K562 (cell line): ENCODE data around the gene C16orf74. TPM values are rescaled to one million over a fixed set of nuclear protein-coding genes. Genes with fewer than 3 reads are reported as not detected.

Experiments
- CBX5 ChIP-seq: IDR thresholded peaks from 2 replicates; pipeline ENCODE4 v1.6.1; 2014; ENCODE audit warnings: low read depth, borderline replicate concordance
- EHMT2 ChIP-seq: fragments of 450-650 bp; IDR thresholded peaks from 2 replicates; pipeline ENCODE4 v1.6.1; 2018; ENCODE audit warnings: antibody characterized with exemption
- ERF ChIP-seq: fragments of 450-650 bp; formaldehyde crosslinking; IDR thresholded peaks from 2 replicates; pipeline ENCODE4 v1.4.0; 2020; ENCODE audit warnings: mild to moderate bottlenecking, mixed read lengths
- FOXA3 ChIP-seq, 2 experiments: fragments of 450-650 bp in 1 of 2; sonication (generic) in 1 of 2; formaldehyde crosslinking; IDR thresholded peaks in 1 of 2; conservative IDR thresholded peaks in 1 of 2; 2 replicates each; pipeline versions ENCODE4 v1.4.0 to v1.8.0; 2020 to 2022; ENCODE audit warnings: mild to moderate bottlenecking in 2 of 2, missing genetic modification reagents in 1 of 2
- FOXO4 ChIP-seq: fragments of 450-650 bp; formaldehyde crosslinking; IDR thresholded peaks from 2 replicates; pipeline ENCODE4 v1.4.0; 2020; ENCODE audit warnings: mild to moderate bottlenecking, moderate library complexity
- KAT7 ChIP-seq: sonication (generic); formaldehyde crosslinking; IDR thresholded peaks from 2 replicates; pipeline ENCODE4 v1.8.0; 2022; ENCODE audit warnings: missing genetic modification reagents, mild to moderate bottlenecking, borderline replicate concordance
- RB1 ChIP-seq: fragments of 450-650 bp; IDR thresholded peaks from 2 replicates; pipeline ENCODE4 v1.6.1; 2017; ENCODE audit warnings: low read depth, mild to moderate bottlenecking
- RBFOX2 ChIP-seq: fragments of 200-400 bp; formaldehyde crosslinking; IDR thresholded peaks from 2 replicates; pipeline ENCODE4 v1.6.1; 2017; ENCODE audit warnings: low read depth, mild to moderate bottlenecking, low read length, moderate library complexity
- SP2 ChIP-seq: IDR thresholded peaks from 2 replicates; pipeline ENCODE4 v1.6.1; 2011; ENCODE audit warnings: mild to moderate bottlenecking, low read depth, low read length, moderate library complexity; ENCODE audit not compliant: poor library complexity, severe bottlenecking; ENCODE audit errors: extremely low read depth
- ZBTB17 ChIP-seq: fragments of 450-650 bp; formaldehyde crosslinking; IDR thresholded peaks from 2 replicates; pipeline ENCODE4 v1.4.0; 2020; ENCODE audit warnings: mild to moderate bottlenecking
- polyA plus RNA-seq, 8 experiments: library from polyadenylated mRNA; depleted of rRNA in 4 of 8; stranded (reverse) in 5 of 8; unstranded in 3 of 8; fragments of >200 nt; fragmentation: Nextera tagmentation in 2 of 8; fragmentation: Illumina TruSeq in 1 of 8; extraction: Ambion mirVana in 2 of 8; extraction: Trizol in 1 of 8; gene quantifications; 2 replicates each; pipeline versions ENCODE4 v1.2.1 to v1.2.3, GENCODE V29; 2011 to 2014; ENCODE audit warnings: inconsistent platforms in 1 of 8, missing spikeins in 1 of 8
- total RNA-seq, 7 experiments: library from RNA; depleted of rRNA in 6 of 7; stranded (reverse); fragments of >200 nt in 6 of 7; fragmentation: Illumina TruSeq in 2 of 7; extraction: Trizol in 2 of 7; gene quantifications; 2 replicates each; pipeline versions ENCODE4 v1.2.1 to v1.2.3, GENCODE V29; 2011 to 2021; ENCODE audit warnings: low replicate concordance in 1 of 7
- TF ChIP-seq, protein P1 (sequence below): IDR thresholded peaks from 3 replicates; pipeline ENCODE4 v1.6.1; 2011; ENCODE audit warnings: borderline replicate concordance, mild to moderate bottlenecking, moderate library complexity; ENCODE audit not compliant: insufficient read length; ENCODE audit errors: extremely low read depth
- TF ChIP-seq, protein P2 (sequence below), 2 experiments: fragments of 450-650 bp; IDR thresholded peaks; 2 replicates each; pipeline ENCODE4 v1.6.1; 2016; ENCODE audit warnings: mild to moderate bottlenecking in 2 of 2, borderline replicate concordance in 1 of 2, low read depth in 1 of 2, moderate library complexity in 1 of 2
- TF ChIP-seq, protein P3 (sequence below): fragments of 250-450 bp; sonication (Bioruptor Pico); IDR thresholded peaks from 2 replicates; pipeline ENCODE4 v1.8.0; 2021; ENCODE audit warnings: moderate library complexity, mild to moderate bottlenecking, inconsistent platforms

Gene C16orf74
- total and polyA plus RNA-seq, 9 of the 15 experiments (the other 6 are each of a cell fraction or from before 2014, with no cell fraction given), result not detected

GRCh38 chr16:85799497-85800320 is 48.8 kb upstream of the C16orf74 start, which contains the start of the genes COX4I1 and EMC8 (continued):
- TF ChIP-seq FOXA3 (CRISPR knock-in tag; conservative IDR thresholded peaks at IDR 0.05 in 1 of 2, IDR thresholded peaks at IDR 0.05 in 1 of 2), result peak; percentile 38 to 88; a peak in 3 of 4 replicates
- peak; percentile 98 for TF ChIP-seq RBFOX2
- TF ChIP-seq, protein P1, sequence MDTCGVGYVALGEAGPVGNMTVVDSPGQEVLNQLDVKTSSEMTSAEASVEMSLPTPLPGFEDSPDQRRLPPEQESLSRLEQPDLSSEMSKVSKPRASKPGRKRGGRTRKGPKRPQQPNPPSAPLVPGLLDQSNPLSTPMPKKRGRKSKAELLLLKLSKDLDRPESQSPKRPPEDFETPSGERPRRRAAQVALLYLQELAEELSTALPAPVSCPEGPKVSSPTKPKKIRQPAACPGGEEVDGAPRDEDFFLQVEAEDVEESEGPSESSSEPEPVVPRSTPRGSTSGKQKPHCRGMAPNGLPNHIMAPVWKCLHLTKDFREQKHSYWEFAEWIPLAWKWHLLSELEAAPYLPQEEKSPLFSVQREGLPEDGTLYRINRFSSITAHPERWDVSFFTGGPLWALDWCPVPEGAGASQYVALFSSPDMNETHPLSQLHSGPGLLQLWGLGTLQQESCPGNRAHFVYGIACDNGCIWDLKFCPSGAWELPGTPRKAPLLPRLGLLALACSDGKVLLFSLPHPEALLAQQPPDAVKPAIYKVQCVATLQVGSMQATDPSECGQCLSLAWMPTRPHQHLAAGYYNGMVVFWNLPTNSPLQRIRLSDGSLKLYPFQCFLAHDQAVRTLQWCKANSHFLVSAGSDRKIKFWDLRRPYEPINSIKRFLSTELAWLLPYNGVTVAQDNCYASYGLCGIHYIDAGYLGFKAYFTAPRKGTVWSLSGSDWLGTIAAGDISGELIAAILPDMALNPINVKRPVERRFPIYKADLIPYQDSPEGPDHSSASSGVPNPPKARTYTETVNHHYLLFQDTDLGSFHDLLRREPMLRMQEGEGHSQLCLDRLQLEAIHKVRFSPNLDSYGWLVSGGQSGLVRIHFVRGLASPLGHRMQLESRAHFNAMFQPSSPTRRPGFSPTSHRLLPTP, result no peak
- TF ChIP-seq ERF (CRISPR knock-in tag), result no peak
- TF ChIP-seq RB1, result peak; percentile 40
- TF ChIP-seq CBX5, result no peak
- no peak for TF ChIP-seq FOXO4 (CRISPR knock-in tag)
- peak; percentile 28; the same call in 1 of the 2 replicates for TF ChIP-seq ZBTB17 (CRISPR knock-in tag)
- TF ChIP-seq, protein P2, sequence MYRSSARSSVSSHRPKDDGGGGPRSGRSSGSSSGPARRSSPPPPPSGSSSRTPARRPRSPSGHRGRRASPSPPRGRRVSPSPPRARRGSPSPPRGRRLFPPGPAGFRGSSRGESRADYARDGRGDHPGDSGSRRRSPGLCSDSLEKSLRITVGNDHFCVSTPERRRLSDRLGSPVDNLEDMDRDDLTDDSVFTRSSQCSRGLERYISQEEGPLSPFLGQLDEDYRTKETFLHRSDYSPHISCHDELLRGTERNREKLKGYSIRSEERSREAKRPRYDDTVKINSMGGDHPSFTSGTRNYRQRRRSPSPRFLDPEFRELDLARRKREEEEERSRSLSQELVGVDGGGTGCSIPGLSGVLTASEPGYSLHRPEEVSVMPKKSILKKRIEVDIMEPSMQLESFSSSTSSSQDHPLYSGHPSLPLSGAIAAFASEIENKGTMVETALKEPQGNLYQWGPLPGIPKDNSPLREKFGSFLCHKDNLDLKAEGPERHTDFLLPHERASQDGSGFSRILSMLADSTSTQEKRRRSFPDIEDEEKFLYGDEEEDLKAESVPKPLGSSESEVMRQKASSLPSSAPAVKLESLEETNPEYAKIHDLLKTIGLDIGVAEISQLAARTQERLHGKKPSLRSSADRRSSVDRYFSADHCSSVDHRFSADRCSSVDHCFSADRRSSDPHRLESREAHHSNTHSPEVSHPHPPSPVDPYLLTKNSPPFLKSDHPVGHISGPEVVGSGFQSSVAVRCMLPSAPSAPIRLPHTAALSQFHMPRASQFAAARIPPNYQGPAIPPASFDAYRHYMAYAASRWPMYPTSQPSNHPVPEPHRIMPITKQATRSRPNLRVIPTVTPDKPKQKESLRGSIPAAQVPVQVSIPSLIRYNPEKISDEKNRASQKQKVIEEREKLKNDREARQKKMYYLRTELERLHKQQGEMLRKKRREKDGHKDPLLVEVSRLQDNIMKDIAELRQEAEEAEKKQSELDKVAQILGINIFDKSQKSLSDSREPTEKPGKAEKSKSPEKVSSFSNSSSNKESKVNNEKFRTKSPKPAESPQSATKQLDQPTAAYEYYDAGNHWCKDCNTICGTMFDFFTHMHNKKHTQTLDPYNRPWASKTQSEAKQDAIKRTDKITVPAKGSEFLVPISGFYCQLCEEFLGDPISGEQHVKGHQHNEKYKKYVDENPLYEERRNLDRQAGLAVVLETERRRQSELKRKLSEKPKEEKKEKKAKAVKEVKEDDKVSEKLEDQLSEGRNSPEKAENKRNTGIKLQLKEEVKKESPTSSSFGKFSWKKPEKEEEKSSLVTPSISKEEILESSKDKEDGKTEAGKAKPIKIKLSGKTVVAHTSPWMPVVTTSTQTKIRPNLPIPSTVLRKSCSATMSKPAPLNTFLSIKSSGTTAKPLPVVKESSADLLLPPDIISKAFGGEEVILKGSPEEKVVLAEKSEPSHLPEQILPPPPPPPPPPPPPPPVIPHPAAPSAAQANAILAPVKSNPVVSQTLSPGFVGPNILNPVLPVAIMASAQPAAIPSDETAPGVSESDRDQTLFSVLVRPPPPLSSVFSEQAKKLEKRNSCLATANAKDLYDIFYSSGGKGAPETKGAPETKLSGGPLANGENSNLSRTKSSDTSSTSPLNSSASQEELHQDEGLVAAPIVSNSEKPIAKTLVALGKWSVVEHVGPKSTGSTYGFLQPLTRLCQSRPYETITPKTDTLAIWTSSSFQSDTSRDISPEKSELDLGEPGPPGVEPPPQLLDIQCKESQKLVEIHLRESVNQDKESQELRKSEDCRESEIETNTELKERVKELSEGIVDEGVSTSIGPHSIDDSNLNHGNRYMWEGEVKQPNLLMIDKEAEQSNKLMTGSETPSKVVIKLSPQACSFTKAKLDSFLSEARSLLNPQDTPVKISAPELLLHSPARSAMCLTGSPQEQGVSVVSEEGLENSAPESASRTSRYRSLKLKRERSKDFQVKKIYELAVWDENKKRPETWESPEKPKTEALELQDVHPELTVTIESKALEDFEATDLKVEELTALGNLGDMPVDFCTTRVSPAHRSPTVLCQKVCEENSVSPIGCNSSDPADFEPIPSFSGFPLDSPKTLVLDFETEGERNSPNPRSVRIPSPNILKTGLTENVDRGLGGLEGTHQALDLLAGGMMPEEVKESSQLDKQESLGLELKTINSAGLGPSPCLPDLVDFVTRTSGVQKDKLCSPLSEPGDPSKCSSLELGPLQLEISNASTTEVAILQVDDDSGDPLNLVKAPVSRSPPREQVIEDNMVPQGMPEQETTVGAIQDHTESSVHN (IDR thresholded peaks at IDR 0.05; ENCODE audit: borderline replicate concordance in 1 of 2, low read depth in 1 of 2), result no peak
- no peak for TF ChIP-seq EHMT2
- peak; percentile 10 for TF ChIP-seq SP2
- TF ChIP-seq, protein P3, sequence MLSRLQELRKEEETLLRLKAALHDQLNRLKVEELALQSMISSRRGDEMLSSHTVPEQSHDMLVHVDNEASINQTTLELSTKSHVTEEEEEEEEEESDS (CRISPR knock-in tag), result no peak
- no peak for TF ChIP-seq KAT7 (CRISPR knock-in tag)
